Measurements from ENCODE around the gene ICAM5. TPM values are rescaled to one million over a fixed set of nuclear protein-coding genes. Genes with fewer than 3 reads are reported as not detected.
A peak's percentile ranks its signal among the peaks of the same experiment; 100 is the strongest.

Gene ICAM5
- total and polyA plus RNA-seq, 4 donors = 4.1 to 32.1 (median 18.6) TPM

DNA sequence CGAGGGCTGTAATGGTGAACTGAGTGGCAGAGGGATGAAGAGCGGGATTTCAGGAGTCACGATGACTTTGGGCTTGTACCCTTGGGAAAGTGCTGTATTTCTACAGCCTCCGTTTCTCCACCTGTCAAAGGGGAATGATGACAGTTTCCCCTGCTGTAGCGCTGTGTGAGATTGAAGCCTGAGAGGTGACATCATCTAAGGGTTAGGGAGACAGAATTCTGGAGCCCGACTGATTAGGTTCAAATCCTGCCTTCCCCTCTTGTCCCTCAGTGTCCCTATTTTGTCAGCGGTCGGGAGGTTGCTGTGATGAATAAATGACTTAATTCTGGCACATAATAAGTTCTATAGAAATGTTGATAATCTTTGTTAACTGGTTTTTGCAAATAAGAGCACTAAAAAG is 37.0 kb upstream of the ICAM5 start:
- TF ChIP-seq CTCF (IDR thresholded peaks at IDR 0.05; ENCODE audit: control extremely low read depth, extremely low read depth) = no peak
- ATAC-seq (ENCODE audit: insufficient read depth, low FRiP score) (no peak), DNase-seq (no peak)
- peak overlapping the region; percentile 73 to 89 for H3K27ac ChIP-seq (ENCODE audit: low read depth in 1 of 2, low read length in 1 of 2)
- peaks cover 4 to 28% (median 16%) of the 10 kb centered on the region in 4 donors for H3K36me3 ChIP-seq (ENCODE audit: control insufficient read depth in 4 of 4, insufficient read depth in 4 of 4, low read length in 4 of 4)
- peak overlapping the region; percentile 82 for H3K4me3 ChIP-seq
- peaks cover 0 to 10% (median 0%) of the 10 kb centered on the region in 5 donors for H3K4me1 ChIP-seq (ENCODE audit: control insufficient read depth in 5 of 5, insufficient read depth in 5 of 5, low read length in 5 of 5)
- peak overlapping the region in 1 of 2 donors; percentile 27 for H3K9ac ChIP-seq (ENCODE audit: insufficient read depth in 1 of 2, low read length in 2 of 2)
- no peaks in the 10 kb centered on the region for H3K27me3 ChIP-seq (ENCODE audit: control insufficient read depth in 3 of 3, insufficient read depth in 3 of 3, low read length in 2 of 3)
- WGBS, 2 donors = 28 to 37% methylated on average over 8 of the region's 8 CpGs
- H3K9me3 ChIP-seq (ENCODE audit: control insufficient read depth in 4 of 4, insufficient read depth in 3 of 4, low read length in 3 of 4) = no peaks in the 10 kb centered on the region

GRCh38 chr19:10254244-10254643 is 35.5 kb upstream of the ICAM5 start:
- Histone ChIP-seq H3K9ac (ENCODE audit: insufficient read depth in 1 of 2, low read length in 2 of 2) (no peak overlapping the region), H3K27ac (ENCODE audit: low read depth in 1 of 2, low read length in 1 of 2) (no peak overlapping the region), H3K4me3 (no peak overlapping the region), H3K36me3 (ENCODE audit: control insufficient read depth in 4 of 4, insufficient read depth in 4 of 4, low read length in 4 of 4) (peaks cover 4 to 41% (median 20%) of the 10 kb centered on the region in 4 donors), H3K9me3 (ENCODE audit: control insufficient read depth in 4 of 4, insufficient read depth in 3 of 4, low read length in 3 of 4) (no peaks in the 10 kb centered on the region), H3K4me1 (ENCODE audit: control insufficient read depth in 5 of 5, insufficient read depth in 5 of 5, low read length in 5 of 5) (peaks cover 0 to 10% (median 0%) of the 10 kb centered on the region in 5 donors), H3K27me3 (ENCODE audit: control insufficient read depth in 3 of 3, insufficient read depth in 3 of 3, low read length in 2 of 3) (no peaks in the 10 kb centered on the region)
- no peak for ATAC-seq (ENCODE audit: insufficient read depth, low FRiP score)
- no peak for DNase-seq
- 94 to 95% methylated on average over 3 of the region's 3 CpGs for WGBS, 2 donors
- no peak for TF ChIP-seq CTCF (IDR thresholded peaks at IDR 0.05; ENCODE audit: control extremely low read depth, extremely low read depth)

DNA sequence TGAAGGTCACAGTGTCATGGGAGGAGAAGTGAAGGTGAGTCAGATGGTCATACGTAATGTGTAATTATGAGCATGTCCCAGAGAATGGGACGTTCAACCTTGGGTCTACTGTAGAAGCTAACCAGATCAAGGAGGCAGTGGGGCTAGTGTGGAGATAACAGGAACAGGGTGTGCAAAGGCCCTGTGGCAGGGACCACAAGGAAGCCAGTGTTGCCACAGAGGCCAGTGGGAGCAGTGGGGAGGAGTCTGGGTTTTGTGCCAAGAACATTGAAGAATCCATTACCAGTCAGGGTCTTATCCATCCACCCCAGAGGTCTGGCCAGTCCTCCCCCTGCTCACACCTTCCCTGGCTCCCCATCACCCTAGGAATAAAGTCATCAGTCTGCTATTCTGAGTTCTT is 34.4 kb upstream of the ICAM5 start:
- peaks cover 0 to 10% (median 3%) of the 10 kb centered on the region in 5 donors for H3K4me1 ChIP-seq (ENCODE audit: control insufficient read depth in 5 of 5, insufficient read depth in 5 of 5, low read length in 5 of 5)
- H3K9ac ChIP-seq (ENCODE audit: insufficient read depth in 1 of 2, low read length in 2 of 2) = no peak overlapping the region
- no peak for TF ChIP-seq CTCF (IDR thresholded peaks at IDR 0.05; ENCODE audit: control extremely low read depth, extremely low read depth)
- H3K36me3 ChIP-seq (ENCODE audit: control insufficient read depth in 4 of 4, insufficient read depth in 4 of 4, low read length in 4 of 4) = peaks cover 4 to 42% (median 20%) of the 10 kb centered on the region in 4 donors
- H3K27me3 ChIP-seq (ENCODE audit: control insufficient read depth in 3 of 3, insufficient read depth in 3 of 3, low read length in 2 of 3) = no peaks in the 10 kb centered on the region
- DNase-seq (no peak), ATAC-seq (ENCODE audit: insufficient read depth, low FRiP score) (no peak)
- no peaks in the 10 kb centered on the region for H3K9me3 ChIP-seq (ENCODE audit: control insufficient read depth in 4 of 4, insufficient read depth in 3 of 4, low read length in 3 of 4)
- 95 to 97% methylated on average over 2 of the region's 2 CpGs for WGBS, 2 donors
- no peak overlapping the region for H3K27ac ChIP-seq (ENCODE audit: low read depth in 1 of 2, low read length in 1 of 2)
- H3K4me3 ChIP-seq = no peak overlapping the region

DNA sequence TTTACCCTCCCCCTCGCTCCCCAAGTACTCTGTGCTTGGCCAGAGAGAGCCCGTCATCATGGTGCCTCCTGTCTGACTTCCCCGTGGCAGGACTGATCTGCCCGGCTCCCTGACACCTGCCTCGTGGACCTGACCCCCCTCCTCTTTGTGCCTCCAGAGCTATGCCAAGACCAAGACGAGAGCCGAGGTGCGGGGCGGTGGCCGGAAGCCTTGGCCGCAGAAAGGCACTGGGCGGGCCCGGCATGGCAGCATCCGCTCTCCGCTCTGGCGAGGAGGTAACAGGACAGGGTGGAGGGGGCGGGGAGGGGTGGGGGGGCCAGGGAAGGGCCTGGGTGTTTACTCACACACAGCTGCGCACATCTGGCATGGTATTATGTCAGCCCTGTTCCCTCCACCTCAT is 33.2 kb upstream of the ICAM5 start:
- DNase-seq = no peak
- WGBS, 2 donors = 78 to 79% methylated on average over 15 to 18 of the region's 18 CpGs
- no peak overlapping the region for H3K4me3 ChIP-seq
- H3K4me1 ChIP-seq (ENCODE audit: control insufficient read depth in 5 of 5, insufficient read depth in 5 of 5, low read length in 5 of 5) = peaks cover 0 to 7% (median 3%) of the 10 kb centered on the region in 5 donors
- ATAC-seq (ENCODE audit: insufficient read depth, low FRiP score) = no peak
- H3K27ac ChIP-seq (ENCODE audit: low read depth in 1 of 2, low read length in 1 of 2) = no peak overlapping the region
- peaks cover 4 to 42% (median 20%) of the 10 kb centered on the region in 4 donors for H3K36me3 ChIP-seq (ENCODE audit: control insufficient read depth in 4 of 4, insufficient read depth in 4 of 4, low read length in 4 of 4)
- H3K9me3 ChIP-seq (ENCODE audit: control insufficient read depth in 4 of 4, insufficient read depth in 3 of 4, low read length in 3 of 4) = no peaks in the 10 kb centered on the region
- H3K27me3 ChIP-seq (ENCODE audit: control insufficient read depth in 3 of 3, insufficient read depth in 3 of 3, low read length in 2 of 3) = no peaks in the 10 kb centered on the region
- no peak overlapping the region for H3K9ac ChIP-seq (ENCODE audit: insufficient read depth in 1 of 2, low read length in 2 of 2)
- TF ChIP-seq CTCF (IDR thresholded peaks at IDR 0.05; ENCODE audit: control extremely low read depth, extremely low read depth) = no peak

Measured in lung (tissue), 12 donors.